Naive thymus-derived CD4-positive, alpha-beta T cell (primary cell): ENCODE data around the gene CCDC85C. TPM values are rescaled to one million over a fixed set of nuclear protein-coding genes. Genes with fewer than 3 reads are reported as not detected.

Experiments used
- ATAC-seq: fragments of 150-1000 bp; cut with Tn5 transposase; 2 replicates; pipeline ENCODE4 v1.10.0; 2021; ENCODE audit warnings: mild to moderate bottlenecking, moderate library complexity
- CTCF ChIA-PET: fragments of 350-600 bp; sonication (Branson Sonifier 250); formaldehyde crosslinking; loops from one replicate; lab custom pipeline; 2021; ENCODE audit warnings: antibody characterized with exemption; lab: Charles Lee
- POLR2A ChIA-PET: fragments of 350-600 bp; sonication (Branson Sonifier 250); formaldehyde crosslinking; loops from one replicate; lab custom pipeline; 2021; ENCODE audit warnings: antibody characterized with exemption, inconsistent platforms; lab: Charles Lee
- DNase-seq, 9 donors: peaks; one replicate each; pipeline versions ENCODE4 v3.0.0 to v3.0.0-alpha.2; 2020 to 2022; ENCODE audit warnings: mixed read lengths in 1 of 9
- H3K27ac ChIP-seq: one replicate; pipeline ENCODE4 v1.7.0; 2013; ENCODE audit warnings: mild to moderate bottlenecking, low read depth, low read length, moderate library complexity
- H3K27me3 ChIP-seq, 2 donors: one replicate each; pipeline ENCODE4 v1.7.0; 2013; ENCODE audit warnings: low read length in 2 of 2, mild to moderate bottlenecking in 2 of 2, moderate library complexity in 2 of 2; ENCODE audit not compliant: control insufficient read depth in 2 of 2, insufficient read depth in 2 of 2
- H3K36me3 ChIP-seq, 3 experiments: 1 replicate in 2 of 3; 2 replicates in 1 of 3; pipeline ENCODE4 v1.7.0; 2013; ENCODE audit warnings: low read length in 3 of 3, mild to moderate bottlenecking in 3 of 3, moderate library complexity in 1 of 3; ENCODE audit not compliant: insufficient read depth in 3 of 3, control insufficient read depth in 2 of 3
- H3K4me1 ChIP-seq, 2 donors: one replicate each; pipeline ENCODE4 v1.7.0; 2013; ENCODE audit warnings: low read length in 2 of 2, mild to moderate bottlenecking in 2 of 2, moderate library complexity in 1 of 2; ENCODE audit not compliant: control insufficient read depth in 2 of 2, insufficient read depth in 2 of 2
- H3K4me3 ChIP-seq: 2 replicates; pipeline ENCODE4 v1.7.0; 2013; ENCODE audit warnings: mild to moderate bottlenecking, low read length
- H3K9me3 ChIP-seq, 3 experiments: 1 replicate in 2 of 3; 2 replicates in 1 of 3; pipeline ENCODE4 v1.7.0; 2013; ENCODE audit warnings: low read length in 3 of 3; ENCODE audit not compliant: control insufficient read depth in 2 of 3
- H3K27ac Mint-ChIP-seq, 9 donors: one replicate each; pipeline ENCODE4 v1.8.0; 2020 to 2022; ENCODE audit warnings: mixed read lengths in 9 of 9, mild to moderate bottlenecking in 8 of 9, moderate library complexity in 5 of 9, inconsistent platforms in 2 of 9
- H3K27me3 Mint-ChIP-seq, 5 donors: one replicate each; pipeline ENCODE4 v1.8.0; 2021 to 2022; ENCODE audit warnings: mixed read lengths in 5 of 5, mild to moderate bottlenecking in 1 of 5
- H3K36me3 Mint-ChIP-seq, 5 donors: one replicate each; pipeline ENCODE4 v1.8.0; 2020 to 2022; ENCODE audit warnings: mixed read lengths in 5 of 5, mild to moderate bottlenecking in 3 of 5, inconsistent platforms in 1 of 5
- H3K4me1 Mint-ChIP-seq, 7 donors: one replicate each; pipeline ENCODE4 v1.8.0; 2020 to 2022; ENCODE audit warnings: mixed read lengths in 7 of 7, mild to moderate bottlenecking in 3 of 7, inconsistent platforms in 1 of 7
- H3K4me3 Mint-ChIP-seq, 10 donors: one replicate each; pipeline ENCODE4 v1.8.0; 2020 to 2022; ENCODE audit warnings: mild to moderate bottlenecking in 10 of 10, mixed read lengths in 10 of 10, moderate library complexity in 6 of 10, inconsistent platforms in 2 of 10
- H3K9me3 Mint-ChIP-seq, 11 donors: one replicate each; pipeline ENCODE4 v1.8.0; 2020 to 2022; ENCODE audit warnings: mixed read lengths in 11 of 11, mild to moderate bottlenecking in 4 of 11, inconsistent platforms in 1 of 11, moderate library complexity in 1 of 11
- intact Hi-C, 2 donors: fragments of 100-400 bp; cut with micrococcal nuclease; formaldehyde crosslinking; loops; one replicate each; pipeline ENCODE4 v1.15.1; 2023
- polyA plus RNA-seq, 2 donors: library from polyadenylated mRNA; unstranded; fragments of 300-500 nt; fragmentation: Illumina TruSeq; gene quantifications; one replicate each; pipeline ENCODE4 v1.2.3, GENCODE V29; 2021
- total RNA-seq, 6 experiments: library from RNA in 5 of 6; stranded (reverse) in 5 of 6; gene quantifications; 1 replicate in 5 of 6; 2 replicates in 1 of 6; pipeline ENCODE4 v1.2.3 and lab custom pipeline; 2021 to 2026

CCDC85C gene
- total and polyA plus RNA-seq, 7 experiments from 2014 or later = 0.76 to 9.9 (median 7.8) TPM

DNA sequence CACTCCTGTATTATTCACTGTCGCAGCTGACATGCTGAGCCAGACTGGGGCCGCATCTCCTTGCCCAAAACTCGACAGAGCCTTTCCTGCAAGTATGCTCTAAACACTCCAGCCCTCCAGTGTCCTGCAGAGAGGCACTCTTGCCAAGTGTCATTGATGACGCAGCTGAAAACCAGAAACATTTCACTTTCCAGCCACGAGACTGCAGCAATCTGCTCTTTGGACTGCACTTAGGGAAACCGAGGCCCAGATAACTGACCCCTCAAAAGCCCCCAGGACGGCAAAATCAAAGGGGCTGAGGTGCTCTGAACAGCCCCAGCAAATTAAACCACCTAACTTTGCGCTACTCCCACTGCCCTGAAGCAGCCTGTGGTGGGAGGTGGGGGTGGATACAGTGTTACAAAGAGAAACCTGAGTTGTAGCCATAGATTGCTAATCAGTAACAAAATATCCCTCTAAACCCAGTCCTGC lies 2.6 kb downstream of the CCDC85C start:
- no peaks in the 10 kb centered on the region for H3K9me3 ChIP-seq
- no peaks in the 10 kb centered on the region for H3K27me3 ChIP-seq
- peaks cover 0 to 13% (median 0%) of the 10 kb centered on the region in 5 donors for H3K27me3 Mint-ChIP-seq
- peak overlapping the region in 8 of 9 donors; percentile 43 to 83 (median 62) for H3K27ac Mint-ChIP-seq
- H3K4me1 Mint-ChIP-seq = peaks cover 15 to 48% (median 34%) of the 10 kb centered on the region in 7 donors
- POLR2A ChIA-PET = interaction anchor here (1.2 kb wide), 1 partner anchor 76 kb away, joined by 4 read pairs; no protein-coding TSS in a partner anchor
- no peaks in the 10 kb centered on the region for H3K9me3 Mint-ChIP-seq
- H3K4me3 Mint-ChIP-seq = peak overlapping the region; percentile 67 to 82 (median 77)
- peaks cover 0 to 7% (median 0%) of the 10 kb centered on the region in 3 experiments for H3K36me3 ChIP-seq
- H3K36me3 Mint-ChIP-seq = no peaks in the 10 kb centered on the region
- ATAC-seq = no peak
- H3K4me1 ChIP-seq = peaks cover 16 to 19% of the 10 kb centered on the region in 2 donors
- CTCF ChIA-PET = no interaction called here
- H3K27ac ChIP-seq = no peak overlapping the region
- H3K4me3 ChIP-seq = no peak overlapping the region
- intact Hi-C loops = loop anchor here in 1 of 2 donors (10.0 kb wide), 3 partner anchors 463 to 943 kb away; partner anchors contain the start of gene EVL
- DNase-seq = no peak

DNA sequence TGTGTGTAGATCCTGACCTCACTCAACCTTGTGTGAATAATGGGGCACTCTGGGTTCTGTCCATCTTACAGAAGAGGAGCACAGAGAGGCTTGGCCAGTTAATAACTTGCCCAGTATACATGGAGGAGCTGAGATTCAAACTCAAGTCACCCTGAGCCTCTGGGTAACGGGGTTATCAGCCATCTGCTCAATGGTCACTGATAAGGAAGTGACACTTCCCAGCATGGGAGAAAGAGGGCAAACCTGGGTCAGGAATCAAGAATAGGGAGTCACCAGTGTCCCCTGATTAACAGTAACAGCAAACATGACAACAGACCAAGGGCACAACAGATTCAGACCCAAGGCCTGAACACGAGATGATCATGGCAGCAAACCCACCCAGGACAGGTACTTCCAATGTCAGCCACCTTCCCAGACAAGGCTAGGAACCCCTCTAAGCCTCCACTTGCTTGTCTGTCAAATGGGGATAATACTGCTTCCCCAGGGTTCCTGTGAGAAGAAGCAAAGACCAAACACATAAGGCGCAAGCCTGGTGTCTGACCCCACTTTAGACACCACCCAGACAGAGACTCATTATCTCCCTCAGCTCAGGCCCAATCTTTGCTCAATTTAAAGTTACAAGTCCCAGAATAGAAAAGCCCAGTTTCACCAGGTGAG lies 3.6 kb downstream of the CCDC85C start:
- ChIA-PET POLR2A (no interaction called here), CTCF (interaction anchor here (0.7 kb wide), 1 partner anchor 27 kb away, joined by 4 read pairs; no protein-coding TSS in a partner anchor)
- no peaks in the 10 kb centered on the region for H3K27me3 ChIP-seq
- H3K36me3 Mint-ChIP-seq = no peaks in the 10 kb centered on the region
- no peaks in the 10 kb centered on the region for H3K9me3 ChIP-seq
- H3K36me3 ChIP-seq = peaks cover 0 to 7% (median 0%) of the 10 kb centered on the region in 3 experiments
- peak overlapping the region in 3 of 9 donors; percentile 20 to 28 (median 27) for H3K27ac Mint-ChIP-seq
- peak overlapping the region in 2 of 10 donors; percentile 45 to 52 for H3K4me3 Mint-ChIP-seq
- H3K4me3 ChIP-seq = no peak overlapping the region
- ATAC-seq = no peak
- intact Hi-C loops = loop anchor here in 1 of 2 donors (10.0 kb wide), 3 partner anchors 464 to 944 kb away; partner anchors contain the start of gene EVL
- H3K9me3 Mint-ChIP-seq = no peaks in the 10 kb centered on the region
- peaks cover 7 to 16% of the 10 kb centered on the region in 2 donors for H3K4me1 ChIP-seq
- H3K27ac ChIP-seq = no peak overlapping the region
- peaks cover 0 to 13% (median 0%) of the 10 kb centered on the region in 5 donors for H3K27me3 Mint-ChIP-seq
- peaks cover 9 to 45% (median 36%) of the 10 kb centered on the region in 7 donors for H3K4me1 Mint-ChIP-seq
- no peak for DNase-seq

DNA sequence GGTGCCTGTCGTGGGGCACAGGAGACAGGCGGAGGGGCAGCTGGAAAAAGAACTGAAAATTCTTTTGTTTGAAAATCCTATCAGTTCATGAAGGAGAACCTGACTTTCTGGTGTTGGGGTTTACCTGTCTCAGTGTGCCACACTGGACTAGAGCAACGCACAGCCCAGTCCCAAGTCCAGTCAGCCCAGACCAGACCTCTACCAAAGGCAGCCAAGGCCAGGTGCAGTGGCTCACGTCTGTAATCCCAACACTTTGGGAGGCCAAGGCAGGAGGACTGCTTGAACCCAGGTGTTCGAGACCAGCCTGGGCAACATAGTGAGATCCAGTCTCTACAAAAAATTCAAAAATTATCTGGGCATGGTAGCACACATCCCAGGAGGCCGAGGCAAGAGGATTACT lies 4.6 kb downstream of the CCDC85C start:
- Histone ChIP-seq H3K4me3 (no peak overlapping the region), H3K27ac (no peak overlapping the region), H3K9me3 (no peaks in the 10 kb centered on the region), H3K36me3 (peaks cover 0 to under 1% (median 0%) of the 10 kb centered on the region in 3 experiments), H3K27me3 (no peaks in the 10 kb centered on the region), H3K4me1 (peaks cover 13 to 22% of the 10 kb centered on the region in 2 donors)
- intact Hi-C loops = no loop called here
- Mint-ChIP-seq H3K27ac (no peak overlapping the region), H3K9me3 (no peaks in the 10 kb centered on the region), H3K27me3 (peaks cover 0 to 13% (median 0%) of the 10 kb centered on the region in 5 donors), H3K36me3 (peaks cover 0 to 2% (median 0%) of the 10 kb centered on the region in 5 donors), H3K4me3 (no peak overlapping the region), H3K4me1 (peaks cover 8 to 49% (median 43%) of the 10 kb centered on the region in 7 donors)
- ChIA-PET CTCF (no interaction called here), POLR2A (no interaction called here)
- no peak for ATAC-seq
- no peak for DNase-seq

DNA sequence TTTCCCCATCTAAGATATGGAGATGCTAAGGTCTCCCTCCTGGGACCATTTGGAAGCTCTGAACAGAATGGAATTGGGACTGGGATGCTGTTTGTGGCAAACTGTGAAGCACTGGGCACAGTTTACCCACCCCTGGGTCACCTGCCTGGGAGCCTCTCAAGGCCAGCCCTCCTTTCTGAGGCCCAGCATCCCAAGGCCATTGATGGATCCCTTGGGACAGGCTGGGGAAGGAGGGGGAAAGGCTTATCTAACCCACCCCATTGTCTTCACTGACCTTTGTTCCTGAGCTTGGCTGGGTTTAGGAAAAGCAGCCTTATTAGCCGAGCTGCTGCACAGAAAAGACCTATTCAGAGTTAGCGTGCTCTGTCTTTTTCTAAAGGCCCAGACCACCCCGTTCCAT lies 5.2 kb downstream of the CCDC85C start:
- Mint-ChIP-seq H3K9me3 (no peaks in the 10 kb centered on the region), H3K4me3 (no peak overlapping the region), H3K36me3 (peaks cover 0 to 2% (median 0%) of the 10 kb centered on the region in 5 donors), H3K27me3 (peaks cover 0 to 13% (median 0%) of the 10 kb centered on the region in 5 donors), H3K4me1 (peaks cover 8 to 49% (median 43%) of the 10 kb centered on the region in 7 donors), H3K27ac (no peak overlapping the region)
- POLR2A ChIA-PET = no interaction called here
- H3K9me3 ChIP-seq = no peaks in the 10 kb centered on the region
- H3K27ac ChIP-seq = no peak overlapping the region
- H3K4me3 ChIP-seq = no peak overlapping the region
- no peak for ATAC-seq
- H3K4me1 ChIP-seq = peaks cover 14 to 23% of the 10 kb centered on the region in 2 donors
- H3K27me3 ChIP-seq = no peaks in the 10 kb centered on the region
- CTCF ChIA-PET = no interaction called here
- no peak for DNase-seq
- intact Hi-C loops = no loop called here
- H3K36me3 ChIP-seq = no peaks in the 10 kb centered on the region

DNA sequence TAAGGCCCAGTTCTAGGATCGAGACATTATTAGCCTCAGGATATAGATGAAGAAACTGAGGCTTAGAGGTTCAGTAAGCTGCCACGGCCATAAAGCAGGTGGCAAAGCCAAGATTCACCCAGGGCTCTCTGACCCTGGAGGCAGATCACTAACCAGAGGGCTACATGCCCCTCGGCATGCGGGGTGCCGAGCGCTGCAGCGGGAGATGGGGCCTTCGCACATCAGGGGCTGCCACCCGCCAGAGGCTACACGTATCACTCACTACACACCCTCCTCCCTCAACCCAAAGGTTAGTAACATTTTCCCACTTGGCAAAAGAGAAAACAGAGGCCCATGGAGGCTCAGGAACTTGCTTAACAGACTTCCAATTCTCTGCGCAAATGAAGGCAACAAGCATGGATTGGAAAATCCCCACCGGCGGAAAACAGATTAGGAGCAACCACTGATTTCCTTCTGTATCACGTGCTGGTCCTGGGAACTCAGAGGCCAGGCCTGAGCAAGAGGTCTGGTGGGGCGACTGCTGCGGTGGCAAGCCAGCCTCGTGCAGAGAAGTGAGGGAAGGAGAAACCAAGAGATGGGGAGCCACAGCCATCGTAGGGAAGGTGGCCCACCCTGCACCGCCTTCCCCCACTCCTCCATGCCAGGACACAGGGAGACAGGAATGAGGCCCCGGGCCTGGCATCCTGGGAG lies 6.0 kb downstream of the CCDC85C start:
- DNase-seq (no peak), ATAC-seq (no peak)
- ChIA-PET POLR2A (no interaction called here), CTCF (interaction anchor here (0.7 kb wide), 1 partner anchor 79 kb away, joined by 3 read pairs; no protein-coding TSS in a partner anchor)
- peaks cover 0 to 2% (median 0%) of the 10 kb centered on the region in 5 donors for H3K36me3 Mint-ChIP-seq
- intact Hi-C loops = no loop called here
- peaks cover 8 to 49% (median 43%) of the 10 kb centered on the region in 7 donors for H3K4me1 Mint-ChIP-seq
- H3K4me3 Mint-ChIP-seq = no peak overlapping the region
- H3K27ac ChIP-seq = no peak overlapping the region
- peaks cover 14 to 23% of the 10 kb centered on the region in 2 donors for H3K4me1 ChIP-seq
- no peaks in the 10 kb centered on the region for H3K9me3 Mint-ChIP-seq
- no peaks in the 10 kb centered on the region for H3K27me3 ChIP-seq
- H3K27me3 Mint-ChIP-seq = peaks cover 0 to 13% (median 0%) of the 10 kb centered on the region in 5 donors
- peak overlapping the region in 1 of 9 donors; percentile 35 for H3K27ac Mint-ChIP-seq
- H3K9me3 ChIP-seq = no peaks in the 10 kb centered on the region
- no peak overlapping the region for H3K4me3 ChIP-seq
- H3K36me3 ChIP-seq = no peaks in the 10 kb centered on the region

DNA sequence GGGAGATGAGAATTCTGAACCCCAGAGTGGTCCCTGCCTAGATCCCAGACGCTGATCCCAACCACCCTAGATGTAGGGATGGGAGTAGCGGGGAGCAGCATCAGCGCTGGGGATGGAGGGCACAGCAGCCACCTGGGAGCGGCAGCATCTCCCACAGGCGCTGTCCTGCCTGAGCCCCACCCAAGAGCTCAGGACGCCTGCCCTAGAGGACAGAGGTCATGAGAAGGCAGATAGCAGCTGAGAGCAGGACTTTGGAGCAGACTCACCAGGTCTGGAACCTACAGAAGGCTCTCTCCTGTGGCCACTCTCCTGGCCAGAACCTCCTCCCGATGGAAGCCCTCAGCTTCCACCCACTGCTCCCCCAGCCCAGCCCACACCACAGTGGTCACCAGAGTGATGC lies 7.2 kb downstream of the CCDC85C start:
- Mint-ChIP-seq H3K36me3 (peaks cover 0 to 2% (median 0%) of the 10 kb centered on the region in 5 donors), H3K27ac (peak overlapping the region in 1 of 9 donors; percentile 45), H3K27me3 (peaks cover 0 to 2% (median 0%) of the 10 kb centered on the region in 5 donors), H3K4me1 (peaks cover 16 to 41% (median 32%) of the 10 kb centered on the region in 7 donors), H3K9me3 (no peaks in the 10 kb centered on the region), H3K4me3 (no peak overlapping the region)
- DNase-seq (no peak), ATAC-seq (no peak)
- no peaks in the 10 kb centered on the region for H3K36me3 ChIP-seq
- H3K27me3 ChIP-seq = no peaks in the 10 kb centered on the region
- intact Hi-C loops = no loop called here
- peaks cover 7 to 13% of the 10 kb centered on the region in 2 donors for H3K4me1 ChIP-seq
- ChIA-PET CTCF (no interaction called here), POLR2A (no interaction called here)
- H3K9me3 ChIP-seq = no peaks in the 10 kb centered on the region
- H3K4me3 ChIP-seq = no peak overlapping the region
- H3K27ac ChIP-seq = no peak overlapping the region
